Right ventricle myocardium inferior (tissue), 1 donor: Measurements from ENCODE around the gene CLIC3. TPM values are rescaled to one million over a fixed set of nuclear protein-coding genes. Genes with fewer than 3 reads are reported as not detected.

Experiments used
- ATAC-seq: fragments of 200-7000 bp; cut with Tn5 transposase; one replicate; pipeline ENCODE4 v1.9.1; 2020; ENCODE audit warnings: mild to moderate bottlenecking, moderate library complexity
- DNase-seq: peaks from one replicate; pipeline ENCODE4 v3.0.0; 2021; ENCODE audit errors: missing footprints
- intact Hi-C: fragments of 100-400 bp; cut with DNase I; formaldehyde crosslinking; loops from one replicate; pipeline ENCODE4 v1.11.0; 2022
- long read RNA-seq: library from polyadenylated mRNA; unstranded; transcript quantifications from one replicate; pipeline ENCODE4 v2.0.0, GENCODE V29; 2021
- total RNA-seq: library from RNA; stranded (reverse); fragmentation: NEBNext Ultra II Directional; extraction: Animal tissue kit (Norgen Biotek cat#: 25700); gene quantifications from one replicate; pipeline ENCODE4 v1.2.1, GENCODE V29; 2021
- donor health status: DM: no; HTN: yes; CAD: no; lungs with severe emphysema.

Gene CLIC3, protein sequence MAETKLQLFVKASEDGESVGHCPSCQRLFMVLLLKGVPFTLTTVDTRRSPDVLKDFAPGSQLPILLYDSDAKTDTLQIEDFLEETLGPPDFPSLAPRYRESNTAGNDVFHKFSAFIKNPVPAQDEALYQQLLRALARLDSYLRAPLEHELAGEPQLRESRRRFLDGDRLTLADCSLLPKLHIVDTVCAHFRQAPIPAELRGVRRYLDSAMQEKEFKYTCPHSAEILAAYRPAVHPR
- total RNA-seq = 1.1 TPM
- long read RNA-seq, transcript CLIC3-203 (6 exons, 1,017 nt) = major isoform, 5 of 7 reads
- long read RNA-seq, partial matches to known transcripts = 1 of 7 reads
- long read RNA-seq, other reads (novel, unspliced or antisense) = 0 of 7 reads

GRCh38 chr9:136996361-136997292 is at the start of gene CLIC3:
Gene CLIC3 (minus strand): TSS chr9:136996568. CDS start chr9:136996543, 25 bp downstream.
- intact Hi-C loops = no loop called here
- DNase-seq = no peak
- no peak for ATAC-seq

DNA sequence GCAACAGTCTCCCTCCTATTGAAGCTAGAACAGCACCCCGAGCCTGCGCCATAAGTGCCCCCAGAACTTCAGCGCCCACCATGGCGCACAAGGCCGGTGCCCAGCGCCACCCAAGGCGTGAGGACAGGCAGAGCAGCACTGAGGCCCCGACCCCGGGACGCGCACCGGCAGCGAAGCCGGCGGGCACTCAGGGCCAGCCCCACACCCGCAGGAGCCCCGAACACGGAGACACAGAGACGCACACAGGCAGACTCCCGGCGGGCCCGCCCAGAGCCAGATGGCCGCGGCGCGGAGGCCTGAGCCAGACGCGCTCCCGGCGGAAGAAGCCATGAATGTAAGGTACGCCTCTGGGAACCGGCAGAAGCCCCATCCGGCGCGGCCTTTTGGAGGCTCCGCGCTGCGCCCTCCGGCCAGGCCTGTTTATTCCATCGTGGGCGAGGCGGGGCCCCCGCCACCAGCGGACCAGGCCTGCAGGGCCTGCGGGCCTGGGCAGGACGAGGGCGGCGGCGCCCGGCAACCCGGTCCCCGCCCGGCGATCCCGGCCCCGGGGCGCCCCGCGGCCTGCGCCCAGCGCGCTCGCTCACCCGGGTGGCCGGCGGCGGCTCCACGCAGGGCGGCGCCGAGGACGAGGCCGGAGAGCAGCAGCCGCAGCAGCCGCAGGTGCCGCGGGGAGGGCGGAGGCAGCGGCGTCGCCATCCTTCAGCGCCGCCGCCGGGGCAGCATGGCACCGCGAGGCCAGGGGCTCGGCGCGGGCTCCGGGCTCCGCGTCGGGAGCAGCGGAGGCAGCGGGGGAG is 49.1 kb upstream of the CLIC3 start:
- DNase-seq = no peak
- intact Hi-C loops = loop anchor here (1.0 kb wide), 1 partner anchor 19 kb away; no protein-coding TSS in a partner anchor
- peak; percentile 16 for ATAC-seq

DNA sequence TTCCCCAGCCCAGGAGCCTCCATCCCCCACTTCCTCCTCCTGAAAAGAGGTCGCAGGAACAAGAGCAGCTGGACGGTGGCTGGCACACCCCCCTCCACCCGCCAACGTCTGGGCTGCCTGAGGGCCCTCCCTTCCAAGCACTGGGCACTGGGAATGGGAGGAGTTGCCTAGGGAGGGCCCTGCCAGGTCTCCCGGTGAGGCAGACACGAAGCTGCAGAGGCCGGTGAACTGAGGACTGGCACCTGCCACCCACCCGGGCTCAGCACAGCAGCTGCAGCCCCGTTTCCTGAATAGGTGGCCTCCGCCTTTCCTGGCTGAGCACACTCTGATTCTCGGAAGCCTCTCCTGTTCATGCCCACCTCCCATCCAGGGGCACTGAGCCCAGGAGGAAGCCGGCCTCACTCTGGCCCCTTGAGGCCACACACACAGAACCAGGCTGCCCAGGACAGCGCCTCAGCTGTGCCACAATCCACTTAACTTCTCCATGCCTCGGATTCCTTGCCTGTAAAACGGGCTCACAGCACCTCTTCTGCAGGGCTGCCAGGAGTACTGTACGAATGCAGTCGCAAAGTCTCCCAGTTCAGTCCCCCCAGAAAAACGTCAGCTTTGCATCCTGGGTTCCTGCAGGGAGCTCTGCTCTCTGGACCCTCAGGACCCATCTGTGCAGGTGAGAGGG is 48.3 kb upstream of the CLIC3 start:
- no peak for ATAC-seq
- no peak for DNase-seq
- intact Hi-C loops = no loop called here

DNA sequence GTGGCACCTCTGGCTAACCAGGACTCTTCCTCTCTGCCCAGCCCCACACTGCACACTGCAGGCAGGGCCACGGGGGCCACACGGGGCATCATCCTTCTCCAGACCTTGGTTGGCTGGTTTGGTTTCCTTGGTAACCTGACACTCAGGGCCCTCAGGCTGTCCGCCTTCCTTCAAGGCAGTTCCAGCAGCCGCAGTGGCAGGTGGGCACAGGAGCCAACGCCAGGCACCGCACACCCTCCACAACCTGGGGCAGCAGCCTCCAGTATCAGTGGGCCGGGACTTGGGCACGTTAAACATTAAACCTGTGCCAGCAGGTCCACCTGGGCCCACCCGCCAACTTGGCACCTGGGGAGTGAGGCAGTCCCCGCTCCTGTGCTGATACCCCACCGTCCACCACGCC is 47.7 kb upstream of the CLIC3 start:
- intact Hi-C loops = no loop called here
- DNase-seq (no peak), ATAC-seq (no peak)

DNA sequence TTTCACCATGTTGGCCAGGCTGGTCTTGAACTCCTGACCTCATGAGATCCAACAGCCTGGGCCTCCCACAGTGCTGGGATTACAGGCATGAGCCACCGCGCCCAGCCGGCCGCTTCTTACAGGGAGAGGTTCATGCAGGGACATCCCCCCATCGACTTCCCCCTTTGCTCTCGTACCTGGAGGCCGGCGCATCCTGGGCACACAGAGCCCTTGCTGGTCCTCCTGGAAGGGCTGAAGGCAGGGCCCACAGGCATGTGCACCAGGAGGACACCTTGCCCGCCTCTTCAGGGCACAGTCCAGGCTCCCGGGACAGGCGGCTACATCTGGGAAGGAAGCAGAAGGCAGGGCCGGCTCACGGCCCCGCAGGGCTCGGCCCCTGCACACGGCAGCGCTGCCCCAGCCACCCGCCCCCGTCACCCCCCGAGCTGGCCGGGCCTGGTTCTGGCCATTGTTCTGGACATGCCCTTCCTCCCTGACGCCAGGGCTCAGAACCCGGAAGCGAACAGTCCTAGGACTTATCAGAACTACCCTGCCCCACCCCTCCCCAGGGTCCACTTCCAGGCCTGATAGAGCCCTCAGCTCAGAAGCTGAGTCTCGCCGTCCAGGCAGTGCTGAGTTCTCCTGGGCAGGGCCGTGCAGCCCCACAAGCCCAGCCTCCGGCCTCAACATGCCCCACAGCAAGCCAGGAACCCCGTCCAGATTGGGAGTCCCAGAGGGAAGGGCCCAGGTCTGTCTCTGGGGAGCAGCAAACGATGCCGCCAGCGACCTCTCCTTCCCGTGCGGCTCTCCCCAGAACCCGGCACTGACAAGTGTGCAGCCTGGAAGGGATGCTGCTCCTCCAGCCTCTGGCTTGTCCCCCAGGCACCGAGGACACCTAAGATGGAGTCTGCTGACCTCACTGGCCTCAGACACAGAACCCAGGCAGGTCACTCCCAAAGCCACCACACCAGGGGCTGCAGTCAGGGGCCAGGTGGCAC is 46.7 kb upstream of the CLIC3 start:
- DNase-seq (no peak), ATAC-seq (no peak)
- intact Hi-C loops = no loop called here

GRCh38 chr9:137041124-137041523 is 44.8 kb upstream of the CLIC3 start:
- intact Hi-C loops = no loop called here
- DNase-seq (no peak), ATAC-seq (no peak)

DNA sequence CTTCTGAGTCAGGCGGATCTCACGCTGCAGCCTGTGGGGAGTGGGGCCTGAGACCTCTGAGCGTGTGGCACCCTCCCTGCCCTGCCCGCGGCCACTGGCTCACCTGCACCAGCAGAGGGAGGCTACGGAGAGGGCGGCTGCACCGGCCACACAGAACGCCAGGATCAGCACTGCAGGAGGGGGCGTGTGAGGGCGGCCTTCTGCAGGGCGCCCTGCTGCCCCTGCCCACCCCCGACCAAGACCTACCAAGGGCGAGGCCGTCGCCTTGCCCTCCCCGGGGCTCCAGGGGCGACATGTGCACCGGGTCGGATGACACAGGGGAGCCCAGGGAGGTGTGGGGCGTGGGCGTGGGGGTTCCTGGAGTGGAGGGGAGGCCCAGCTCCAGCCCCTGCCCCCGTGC is 44.2 kb upstream of the CLIC3 start:
- intact Hi-C loops = no loop called here
- ATAC-seq (no peak), DNase-seq (no peak)

DNA sequence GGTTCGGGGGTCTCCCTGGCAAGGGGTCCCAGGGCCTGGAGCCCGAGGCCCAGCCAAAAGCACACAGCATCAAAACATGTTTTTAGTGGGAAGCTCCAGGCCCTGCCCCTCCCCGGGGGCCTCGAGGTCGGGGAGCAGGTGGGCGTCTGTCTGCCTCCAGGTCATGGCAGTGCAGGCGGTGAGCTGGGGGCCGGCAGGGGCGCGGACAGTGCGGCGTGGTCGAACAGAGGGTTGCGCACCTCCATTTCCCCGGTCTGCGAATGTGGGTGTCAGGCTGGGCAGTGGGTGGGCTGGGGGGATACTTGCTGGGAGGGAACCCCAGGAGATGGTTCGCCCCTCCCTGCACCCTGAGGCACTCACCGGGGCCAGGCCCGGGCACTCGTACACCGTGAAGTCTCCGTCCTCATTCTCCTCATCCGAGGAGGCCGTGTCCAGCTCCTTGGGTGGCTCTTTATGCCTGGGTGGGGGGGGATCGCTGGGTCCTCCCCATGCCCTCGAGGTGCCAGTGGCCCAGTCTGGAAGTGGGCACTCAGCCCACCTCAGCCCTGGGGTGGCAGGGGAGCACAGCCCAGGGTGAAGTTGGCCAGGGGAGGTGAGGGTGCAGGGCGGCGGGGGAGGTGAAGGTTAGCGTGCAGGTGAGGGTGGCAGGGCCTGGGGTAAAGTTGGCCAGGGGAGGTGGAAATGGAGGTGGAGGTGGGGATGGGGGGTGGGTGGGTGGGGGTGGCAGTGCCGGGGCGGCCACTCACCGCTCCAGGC is 43.4 kb upstream of the CLIC3 start:
- no peak for ATAC-seq
- intact Hi-C loops = no loop called here
- no peak for DNase-seq

GRCh38 chr9:137038916-137039315 is 42.5 kb upstream of the CLIC3 start:
- intact Hi-C loops = no loop called here
- ATAC-seq = no peak
- DNase-seq = no peak

- ATAC-seq (no peak), DNase-seq (no peak)
- intact Hi-C loops = no loop called here
These were observed 41.1 kb upstream of the CLIC3 start for GRCh38 chr9:137037483-137037882.

GRCh38 chr9:137037035-137037434 is 40.7 kb upstream of the CLIC3 start:
- DNase-seq = no peak
- ATAC-seq = no peak
- intact Hi-C loops = no loop called here

DNA sequence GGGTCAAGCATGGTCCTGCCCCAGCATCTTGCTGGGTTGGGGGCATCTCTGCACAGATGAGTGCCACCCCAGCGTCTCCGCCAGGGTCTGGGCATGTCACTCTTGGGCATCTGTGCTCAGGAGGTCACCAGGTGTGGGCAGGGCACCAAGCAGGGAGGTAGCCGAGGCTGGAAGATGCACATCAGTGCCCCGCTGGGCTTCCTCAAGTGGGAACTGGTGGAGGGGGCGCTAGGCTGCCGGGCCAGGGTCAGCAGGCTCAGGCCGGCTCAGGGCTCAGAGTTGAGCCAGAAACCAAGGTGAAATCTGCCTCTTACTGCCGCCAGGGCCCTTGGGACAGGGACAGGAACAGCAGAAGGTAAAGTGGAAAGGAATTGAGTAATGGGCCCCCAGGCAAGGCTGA is 39.6 kb upstream of the CLIC3 start:
- intact Hi-C loops = loop anchor here (2.0 kb wide), 2 partner anchors 87 to 249 kb away; no protein-coding TSS in a partner anchor
- DNase-seq (no peak), ATAC-seq (no peak)

DNA sequence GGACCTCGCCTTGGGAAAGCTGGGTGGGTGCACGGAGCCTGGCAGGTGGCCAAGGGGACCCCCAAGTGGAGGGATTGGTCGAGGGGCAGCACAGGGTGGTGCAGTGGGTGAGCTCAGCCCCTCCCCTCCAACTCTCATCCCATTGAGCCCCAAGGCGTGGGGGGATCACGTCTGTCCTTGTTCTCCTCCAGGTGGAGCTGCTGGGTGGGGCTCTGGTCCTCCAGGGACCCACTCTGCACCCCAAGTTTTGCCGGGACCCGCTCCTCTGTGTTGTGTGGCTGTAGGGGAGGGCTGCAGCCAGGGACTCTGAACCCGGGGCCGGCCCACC is 39.1 kb upstream of the CLIC3 start:
- no peak for ATAC-seq
- intact Hi-C loops = loop anchor here (2.0 kb wide), 2 partner anchors 87 to 249 kb away; no protein-coding TSS in a partner anchor
- DNase-seq = no peak

- DNase-seq (peak; percentile 93), ATAC-seq (peak; percentile 70)
- intact Hi-C loops = loop anchor here (2.0 kb wide), 2 partner anchors 86 to 248 kb away; no protein-coding TSS in a partner anchor
These were observed 38.5 kb upstream of the CLIC3 start for GRCh38 chr9:137034709-137035506.

DNA sequence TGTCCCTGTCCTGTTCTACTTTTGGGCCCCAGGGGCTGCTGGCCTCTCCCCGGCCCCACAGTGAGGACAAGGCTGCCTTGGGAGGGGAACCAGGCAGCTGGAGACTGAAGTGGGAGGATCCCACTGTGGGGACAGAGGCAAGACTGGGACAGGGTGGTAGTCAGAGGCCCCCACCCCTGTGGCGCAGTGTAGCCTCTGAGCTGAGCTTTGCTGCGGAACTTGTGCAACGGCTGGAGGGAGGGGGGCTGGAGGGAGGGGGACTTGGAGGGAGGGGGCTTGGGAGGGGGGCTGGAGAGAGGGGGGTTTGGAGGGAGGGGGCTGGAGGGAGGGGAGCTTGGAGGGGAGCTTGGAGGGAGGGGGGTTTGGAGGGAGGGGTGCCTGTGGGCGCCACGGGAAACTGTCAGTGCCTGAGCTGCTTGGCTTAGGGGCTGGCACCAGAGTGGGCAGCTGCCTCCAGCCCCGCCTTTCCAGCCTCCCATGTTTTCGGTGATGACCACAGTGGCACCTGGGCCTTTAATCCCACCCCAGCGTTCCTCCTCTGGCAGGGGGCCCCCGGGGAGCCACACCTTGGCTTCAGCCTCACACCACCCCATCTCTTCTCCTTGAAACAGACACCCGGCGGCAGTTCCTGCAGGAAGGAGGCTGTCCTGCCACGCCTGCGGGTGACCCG is 37.8 kb upstream of the CLIC3 start:
- ATAC-seq (no peak), DNase-seq (no peak)
- intact Hi-C loops = loop anchor here (2.0 kb wide), 2 partner anchors 85 to 247 kb away; no protein-coding TSS in a partner anchor
